ENCODE measurements around the gene AFAP1L1. TPM values are rescaled to one million over a fixed set of nuclear protein-coding genes. Genes with fewer than 3 reads are reported as not detected.
"Not testable (repeated sequence)": the region's sequence is repeated elsewhere in the genome, so short reads cannot be mapped to it uniquely, and the experiment has no call there.

AFAP1L1 gene
- total RNA-seq, 1 donor from 2014 or later: 32.7 TPM

DNA sequence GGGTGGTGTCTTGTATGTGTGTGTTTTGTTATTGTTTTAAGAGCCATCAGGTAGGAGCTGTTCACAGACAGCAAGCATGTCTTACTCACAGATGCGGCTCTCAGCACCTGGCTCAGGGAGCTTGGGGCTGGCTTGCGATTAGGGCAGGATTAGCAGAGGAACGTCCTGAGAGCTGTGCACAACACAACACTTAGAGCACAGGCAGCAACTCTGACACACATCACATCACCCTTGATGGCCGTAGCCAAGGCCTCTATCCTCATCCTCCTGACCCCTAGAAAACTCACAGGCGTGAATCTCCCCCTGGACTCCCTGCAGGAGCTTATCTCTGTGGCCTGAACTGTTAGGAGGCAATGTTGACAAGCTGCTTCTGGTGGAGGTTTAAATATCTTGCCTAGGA, 114.5 kb downstream of the AFAP1L1 start:
- Histone ChIP-seq H3K27me3 (no peaks in the 10 kb centered on the region), H3K27ac (peak overlapping the region; percentile 67), H3K9me3 (no peaks in the 10 kb centered on the region), H3K4me1 (peaks cover 48% of the 10 kb centered on the region), H3K4me3 (no peak overlapping the region), H3K36me3 (no peaks in the 10 kb centered on the region)
- ATAC-seq: no peak
- intact Hi-C loops (cut with DNase I): no loop called here
- peak; percentile 19 for DNase-seq
- no peak for TF ChIP-seq CTCF (IDR thresholded peaks at IDR 0.05)

DNA sequence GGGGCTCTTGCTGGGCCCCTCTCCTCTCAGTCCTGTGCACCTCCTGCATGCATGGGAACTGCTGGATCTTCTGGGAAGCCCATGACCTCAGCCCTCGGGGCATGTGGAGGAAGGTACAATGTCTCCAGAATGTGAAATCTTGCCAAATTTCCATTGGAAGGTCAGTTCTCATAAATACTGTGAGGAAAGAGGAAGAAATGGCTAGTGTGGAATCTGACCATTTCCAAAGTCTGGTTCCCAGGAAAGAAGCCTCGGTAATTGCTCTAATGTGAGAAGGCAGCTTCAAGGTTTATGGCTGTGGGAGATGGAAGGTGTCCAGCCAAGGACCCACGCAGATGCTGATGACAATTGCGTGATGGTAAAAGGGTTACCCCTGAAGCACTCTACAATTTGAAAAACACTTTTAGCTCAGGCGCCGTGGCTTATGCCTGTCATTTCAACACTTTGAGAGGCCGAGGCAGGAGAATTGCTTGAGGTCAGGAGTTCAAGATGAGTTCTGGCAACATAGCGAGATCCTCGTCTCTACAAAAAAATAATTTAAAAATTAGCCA, 115.5 kb downstream of the AFAP1L1 start:
- H3K36me3 ChIP-seq: no peaks in the 10 kb centered on the region
- intact Hi-C loops (cut with DNase I): no loop called here
- DNase-seq (peak; percentile 11), ATAC-seq (no peak)
- H3K9me3 ChIP-seq: no peaks in the 10 kb centered on the region
- TF ChIP-seq CTCF (IDR thresholded peaks at IDR 0.05): no peak
- peak overlapping the region; percentile 67 for H3K27ac ChIP-seq
- peaks cover 40% of the 10 kb centered on the region for H3K4me1 ChIP-seq
- no peak overlapping the region for H3K4me3 ChIP-seq
- no peaks in the 10 kb centered on the region for H3K27me3 ChIP-seq

DNA sequence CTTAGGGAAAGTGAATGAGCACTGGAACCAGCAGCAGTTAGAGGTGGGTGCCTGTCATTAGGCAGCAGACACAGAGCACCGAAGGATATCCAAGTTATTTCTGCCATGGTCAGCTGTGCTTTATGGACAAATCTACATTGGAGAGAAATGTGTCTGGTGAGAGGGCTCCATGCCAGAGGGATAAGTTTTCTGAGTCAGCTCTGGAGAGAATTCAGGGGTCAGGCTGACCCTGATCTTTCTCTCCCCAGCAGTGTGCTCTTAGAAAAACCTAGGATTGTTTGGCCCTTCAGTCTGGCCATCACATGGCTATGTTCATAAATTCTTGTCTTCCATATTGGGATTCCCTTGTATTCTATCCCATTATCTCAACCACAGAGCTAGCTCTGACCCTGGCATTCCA, 116.3 kb downstream of the AFAP1L1 start:
- TF ChIP-seq CTCF (IDR thresholded peaks at IDR 0.05): no peak
- intact Hi-C loops (cut with DNase I): no loop called here
- peaks cover 32% of the 10 kb centered on the region for H3K4me1 ChIP-seq
- no peak overlapping the region for H3K4me3 ChIP-seq
- H3K27ac ChIP-seq: peak overlapping the region; percentile 67
- H3K36me3 ChIP-seq: no peaks in the 10 kb centered on the region
- H3K27me3 ChIP-seq: no peaks in the 10 kb centered on the region
- ATAC-seq (no peak), DNase-seq (no peak)
- no peaks in the 10 kb centered on the region for H3K9me3 ChIP-seq

- H3K4me3 ChIP-seq: no peak overlapping the region
- no peak for ATAC-seq
- no peaks in the 10 kb centered on the region for H3K27me3 ChIP-seq
- no peaks in the 10 kb centered on the region for H3K36me3 ChIP-seq
- H3K27ac ChIP-seq: peak overlapping the region; percentile 67
- peak; percentile 4 for DNase-seq
- peaks cover 25% of the 10 kb centered on the region for H3K4me1 ChIP-seq
- intact Hi-C loops (cut with DNase I): no loop called here
- no peak for TF ChIP-seq CTCF (IDR thresholded peaks at IDR 0.05)
- H3K9me3 ChIP-seq: no peaks in the 10 kb centered on the region
Observed at GRCh38 chr5:149388498-149389190, 117.0 kb downstream of the AFAP1L1 start.

GRCh38 chr5:149389552-149390495, 118.2 kb downstream of the AFAP1L1 start:
- ATAC-seq (no peak), DNase-seq (no peak)
- no peaks in the 10 kb centered on the region for H3K36me3 ChIP-seq
- H3K4me3 ChIP-seq: no peak overlapping the region
- no peak for TF ChIP-seq CTCF (IDR thresholded peaks at IDR 0.05)
- H3K27me3 ChIP-seq: no peaks in the 10 kb centered on the region
- H3K4me1 ChIP-seq: peaks cover 17% of the 10 kb centered on the region
- no peak overlapping the region for H3K27ac ChIP-seq
- intact Hi-C loops (cut with DNase I): no loop called here
- no peaks in the 10 kb centered on the region for H3K9me3 ChIP-seq

GRCh38 chr5:149391076-149391475, 119.4 kb downstream of the AFAP1L1 start:
- peaks cover 17% of the 10 kb centered on the region for H3K4me1 ChIP-seq
- H3K4me3 ChIP-seq; ATAC-seq; intact Hi-C loops (cut with DNase I); H3K27ac ChIP-seq; H3K9me3 ChIP-seq; H3K36me3 ChIP-seq; H3K27me3 ChIP-seq; DNase-seq: not testable (repeated sequence)

Measured in upper lobe of right lung (tissue), 1 donor.